PFSK-1 (cell line): Measurements from ENCODE around the gene CYB5R4.

Source experiments
- POLR2AphosphoS5 ChIP-seq: IDR thresholded peaks from 2 replicates; pipeline ENCODE4 v1.6.1; 2012; ENCODE audit warnings: low read depth, mild to moderate bottlenecking, control low read depth, low read length, moderate library complexity
- TAF1 ChIP-seq: IDR thresholded peaks from 2 replicates; pipeline ENCODE4 v1.6.1; 2012; ENCODE audit warnings: low read length, control low read depth, borderline replicate concordance; ENCODE audit not compliant: insufficient read depth
- TF ChIP-seq, protein P1 (sequence below), 2 experiments: IDR thresholded peaks; 2 replicates each; pipeline versions ENCODE4 v1.6.1 to v1.8.0; 2011 to 2012; ENCODE audit warnings: low read depth in 2 of 2, low read length in 2 of 2, control low read depth in 1 of 2, inconsistent platforms in 1 of 2, mild to moderate bottlenecking in 1 of 2, moderate library complexity in 1 of 2; ENCODE audit not compliant: insufficient read depth in 1 of 2

DNA sequence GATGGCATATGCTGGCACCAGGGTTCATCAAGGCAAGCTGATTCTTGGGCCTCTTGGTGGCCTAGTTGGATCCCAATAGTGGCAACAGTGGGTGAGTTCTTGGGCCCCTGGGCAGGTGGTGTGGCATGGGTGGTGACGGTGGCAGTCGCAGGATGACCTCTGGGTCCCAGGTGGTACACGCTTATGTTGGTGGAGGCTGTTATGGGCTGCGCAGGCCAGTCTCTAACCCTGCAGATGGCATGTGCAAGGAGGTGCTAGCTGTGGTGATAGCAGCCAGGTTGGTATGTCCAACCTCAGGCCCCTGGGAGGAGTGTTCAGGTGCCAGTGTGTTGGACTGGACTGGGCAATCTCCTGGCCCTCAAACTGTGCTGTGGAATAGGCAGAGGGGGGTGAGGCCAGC is 46.2 kb downstream of the CYB5R4 start:
- TF ChIP-seq POLR2AphosphoS5: no peak
- TF ChIP-seq, protein P1, sequence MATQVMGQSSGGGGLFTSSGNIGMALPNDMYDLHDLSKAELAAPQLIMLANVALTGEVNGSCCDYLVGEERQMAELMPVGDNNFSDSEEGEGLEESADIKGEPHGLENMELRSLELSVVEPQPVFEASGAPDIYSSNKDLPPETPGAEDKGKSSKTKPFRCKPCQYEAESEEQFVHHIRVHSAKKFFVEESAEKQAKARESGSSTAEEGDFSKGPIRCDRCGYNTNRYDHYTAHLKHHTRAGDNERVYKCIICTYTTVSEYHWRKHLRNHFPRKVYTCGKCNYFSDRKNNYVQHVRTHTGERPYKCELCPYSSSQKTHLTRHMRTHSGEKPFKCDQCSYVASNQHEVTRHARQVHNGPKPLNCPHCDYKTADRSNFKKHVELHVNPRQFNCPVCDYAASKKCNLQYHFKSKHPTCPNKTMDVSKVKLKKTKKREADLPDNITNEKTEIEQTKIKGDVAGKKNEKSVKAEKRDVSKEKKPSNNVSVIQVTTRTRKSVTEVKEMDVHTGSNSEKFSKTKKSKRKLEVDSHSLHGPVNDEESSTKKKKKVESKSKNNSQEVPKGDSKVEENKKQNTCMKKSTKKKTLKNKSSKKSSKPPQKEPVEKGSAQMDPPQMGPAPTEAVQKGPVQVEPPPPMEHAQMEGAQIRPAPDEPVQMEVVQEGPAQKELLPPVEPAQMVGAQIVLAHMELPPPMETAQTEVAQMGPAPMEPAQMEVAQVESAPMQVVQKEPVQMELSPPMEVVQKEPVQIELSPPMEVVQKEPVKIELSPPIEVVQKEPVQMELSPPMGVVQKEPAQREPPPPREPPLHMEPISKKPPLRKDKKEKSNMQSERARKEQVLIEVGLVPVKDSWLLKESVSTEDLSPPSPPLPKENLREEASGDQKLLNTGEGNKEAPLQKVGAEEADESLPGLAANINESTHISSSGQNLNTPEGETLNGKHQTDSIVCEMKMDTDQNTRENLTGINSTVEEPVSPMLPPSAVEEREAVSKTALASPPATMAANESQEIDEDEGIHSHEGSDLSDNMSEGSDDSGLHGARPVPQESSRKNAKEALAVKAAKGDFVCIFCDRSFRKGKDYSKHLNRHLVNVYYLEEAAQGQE (IDR thresholded peaks at IDR 0.05; ENCODE audit: insufficient read depth in 1 of 2, low read depth in 2 of 2, low read length in 2 of 2): no peak
- no peak for TF ChIP-seq TAF1
